HG03354 (cell line): ENCODE results near the gene TPO.

Source experiments
- ATAC-seq: cut with Tn5 transposase; IDR thresholded peaks from one replicate; pipeline ENCODE4 v1.9.1; 2021; ENCODE audit warnings: mild to moderate bottlenecking; ENCODE audit not compliant: unreplicated experiment, poor library complexity, severe bottlenecking

Gene TPO

GRCh38 chr2:1495676-1496358, 82.6 kb downstream of the TPO start:
- ATAC-seq: no peak

GRCh38 chr2:1496359-1496821, 83.1 kb downstream of the TPO start:
- no peak for ATAC-seq

DNA sequence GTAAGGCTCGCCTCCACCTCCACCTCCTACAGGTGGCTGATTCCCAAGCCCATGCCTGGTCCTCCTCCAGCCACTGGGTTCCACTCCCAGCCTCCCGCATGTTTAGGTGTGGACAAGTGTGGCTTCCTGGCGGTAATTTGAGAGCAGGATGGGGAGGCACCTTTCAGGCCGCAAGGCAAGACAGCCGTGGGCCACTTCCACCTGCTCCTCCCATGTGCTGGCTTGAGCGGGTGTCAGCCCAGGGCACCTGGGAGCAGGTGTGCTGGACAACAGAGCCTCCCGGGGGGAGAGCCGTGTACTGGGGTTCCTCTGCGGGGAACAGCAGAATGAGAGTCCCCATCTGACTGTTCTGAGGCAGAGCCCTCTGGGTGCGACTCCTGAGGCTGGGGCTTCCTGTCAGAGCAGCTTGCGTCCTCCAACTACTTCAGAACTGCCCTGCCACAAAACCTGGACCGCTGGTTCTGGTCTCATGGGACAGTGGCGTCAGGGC, 83.9 kb downstream of the TPO start:
- no peak for ATAC-seq

- no peak for ATAC-seq
Observed at GRCh38 chr2:1498176-1498575, 84.9 kb downstream of the TPO start.

DNA sequence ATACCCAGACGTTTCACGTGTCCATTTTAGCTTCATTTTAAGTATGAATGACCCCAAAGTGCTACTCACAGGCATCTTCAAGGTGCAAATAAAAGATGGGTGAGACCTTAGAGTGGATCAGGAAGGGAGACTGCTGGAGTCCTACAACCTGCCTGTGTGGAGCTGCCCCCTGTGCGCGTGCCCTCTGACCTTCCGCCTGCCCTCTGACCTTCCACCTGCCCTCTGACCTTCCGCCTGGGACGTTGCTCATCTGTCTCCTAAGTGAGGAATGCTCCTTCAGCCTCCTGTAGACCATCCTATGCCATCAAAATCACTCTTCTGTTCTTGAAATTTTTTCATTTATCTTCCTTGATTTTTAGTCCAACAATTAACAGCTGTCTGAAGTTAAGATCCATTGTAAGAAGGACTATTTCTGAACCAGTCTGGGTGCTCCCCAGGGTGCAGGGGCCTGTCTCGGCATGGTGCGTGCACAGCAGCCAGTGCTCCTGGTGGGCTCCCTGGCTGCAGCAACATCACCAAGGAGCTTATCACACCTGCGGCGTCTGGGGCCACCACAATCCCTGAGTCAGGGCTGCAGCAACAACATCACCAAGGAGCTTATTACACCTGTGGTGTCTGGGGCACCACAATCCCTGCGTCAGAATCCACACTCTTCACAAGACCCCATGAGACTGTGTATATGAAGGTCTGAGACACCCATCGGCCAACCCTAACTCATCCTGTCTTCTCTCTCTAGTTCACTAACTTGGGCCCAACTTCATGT, 86.0 kb downstream of the TPO start:
- ATAC-seq: no peak

GRCh38 chr2:1501038-1501851, 88.0 kb downstream of the TPO start:
- ATAC-seq: no peak

DNA sequence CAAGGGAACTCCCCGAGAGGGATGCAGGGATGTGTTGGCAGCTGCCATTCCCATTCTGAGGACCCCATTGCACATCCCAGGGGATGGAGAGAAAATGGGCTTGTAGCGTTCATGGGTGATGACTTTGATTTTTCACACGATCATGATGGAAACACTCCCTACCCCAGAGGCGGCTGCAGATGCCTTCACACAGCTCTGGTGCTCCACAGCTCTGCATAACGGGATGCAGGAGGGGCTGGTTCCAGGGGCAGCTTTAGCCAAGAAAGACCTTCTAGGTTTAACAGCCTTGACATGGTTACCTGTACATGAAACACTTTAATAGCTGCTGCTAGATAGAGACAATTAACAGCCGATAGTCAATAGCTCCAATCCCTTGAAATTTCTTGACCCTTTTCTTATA, 88.7 kb downstream of the TPO start:
- ATAC-seq: no peak

- no peak for ATAC-seq
Observed at GRCh38 chr2:1502891-1503304, 89.6 kb downstream of the TPO start.

DNA sequence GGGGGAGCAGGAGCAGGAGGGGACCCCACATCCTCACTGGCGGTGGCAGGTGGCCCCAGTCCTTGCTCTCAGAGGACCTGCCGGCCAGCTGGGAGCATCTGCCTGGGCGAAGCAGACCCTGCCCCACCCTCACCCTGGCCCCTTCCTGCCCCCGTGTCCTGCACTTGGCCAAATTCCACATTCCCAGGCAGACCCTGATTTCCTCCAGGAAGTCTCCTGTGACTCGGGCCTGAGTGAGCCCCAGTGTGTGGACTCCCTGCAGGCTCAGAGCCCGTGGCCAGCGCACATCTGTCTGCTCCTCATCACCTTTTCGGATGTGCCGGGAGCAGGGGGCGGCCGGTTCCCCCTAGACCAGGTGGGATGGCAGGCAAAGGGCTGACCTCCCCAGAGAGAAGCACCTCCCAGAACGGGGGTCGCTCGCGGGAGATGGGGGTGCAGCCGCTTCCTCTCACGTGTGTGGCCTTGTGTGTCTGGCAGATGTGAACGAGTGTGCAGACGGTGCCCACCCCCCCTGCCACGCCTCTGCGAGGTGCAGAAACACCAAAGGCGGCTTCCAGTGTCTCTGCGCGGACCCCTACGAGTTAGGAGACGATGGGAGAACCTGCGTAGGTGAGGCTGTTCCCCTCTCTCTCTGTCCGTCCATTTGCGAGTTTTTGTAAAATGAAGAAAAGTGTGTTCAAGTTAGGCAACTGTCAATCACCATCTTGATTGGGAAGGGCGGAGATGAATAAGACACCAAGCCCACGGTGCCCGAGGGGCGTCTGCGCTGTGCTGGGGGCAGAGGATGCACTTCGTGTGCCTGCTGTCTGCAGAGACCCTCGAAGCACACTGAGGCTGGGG, 90.4 kb downstream of the TPO start:
- no peak for ATAC-seq

DNA sequence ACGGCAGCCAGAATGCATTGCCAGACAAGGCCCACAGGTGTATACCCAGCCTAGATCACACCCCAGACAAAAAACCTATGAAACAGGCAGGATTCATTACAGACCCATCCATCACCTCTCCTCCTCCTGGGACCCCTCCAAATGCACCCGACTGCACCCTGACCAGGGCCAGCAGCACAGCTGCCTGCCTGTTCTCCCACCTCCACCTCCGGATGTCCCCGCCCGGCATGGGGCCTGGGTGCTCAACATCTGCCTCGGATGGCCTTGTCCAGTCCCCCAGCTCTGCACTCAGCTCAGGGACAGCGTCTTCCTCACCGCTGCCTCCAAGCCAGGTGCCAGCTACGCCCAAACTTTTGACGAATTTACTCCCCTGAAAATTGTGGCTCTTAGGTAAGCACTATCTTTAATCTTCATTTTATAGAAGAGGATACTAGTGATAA, 91.1 kb downstream of the TPO start:
- ATAC-seq: no peak

GRCh38 chr2:1505031-1505441, 91.8 kb downstream of the TPO start:
- ATAC-seq: no peak

GRCh38 chr2:1509271-1510065, 96.2 kb downstream of the TPO start:
- no peak for ATAC-seq

- ATAC-seq: no peak
Observed at GRCh38 chr2:1510176-1510575, 96.9 kb downstream of the TPO start.

DNA sequence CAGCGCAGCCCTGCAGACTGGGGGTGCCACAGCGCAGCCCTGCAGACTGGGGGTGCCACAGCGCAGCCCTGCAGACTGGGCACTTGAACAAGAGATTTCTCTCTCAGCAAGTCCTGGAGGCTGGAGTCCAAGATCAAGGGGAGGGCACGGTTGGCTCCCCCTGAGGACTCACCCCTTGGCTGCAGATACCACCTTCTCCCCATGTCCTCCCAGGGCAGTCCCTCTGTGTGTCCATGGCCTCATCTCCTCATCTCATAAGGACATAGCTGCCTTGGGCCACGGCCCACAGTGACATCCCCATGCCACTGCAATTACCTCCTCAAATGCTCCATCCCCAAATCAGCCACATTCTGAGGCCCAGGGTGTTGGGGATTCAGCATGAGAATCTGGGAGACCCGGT, 98.2 kb downstream of the TPO start:
- no peak for ATAC-seq

- ATAC-seq: no peak
Observed at GRCh38 chr2:1512321-1513289, 99.3 kb downstream of the TPO start.

DNA sequence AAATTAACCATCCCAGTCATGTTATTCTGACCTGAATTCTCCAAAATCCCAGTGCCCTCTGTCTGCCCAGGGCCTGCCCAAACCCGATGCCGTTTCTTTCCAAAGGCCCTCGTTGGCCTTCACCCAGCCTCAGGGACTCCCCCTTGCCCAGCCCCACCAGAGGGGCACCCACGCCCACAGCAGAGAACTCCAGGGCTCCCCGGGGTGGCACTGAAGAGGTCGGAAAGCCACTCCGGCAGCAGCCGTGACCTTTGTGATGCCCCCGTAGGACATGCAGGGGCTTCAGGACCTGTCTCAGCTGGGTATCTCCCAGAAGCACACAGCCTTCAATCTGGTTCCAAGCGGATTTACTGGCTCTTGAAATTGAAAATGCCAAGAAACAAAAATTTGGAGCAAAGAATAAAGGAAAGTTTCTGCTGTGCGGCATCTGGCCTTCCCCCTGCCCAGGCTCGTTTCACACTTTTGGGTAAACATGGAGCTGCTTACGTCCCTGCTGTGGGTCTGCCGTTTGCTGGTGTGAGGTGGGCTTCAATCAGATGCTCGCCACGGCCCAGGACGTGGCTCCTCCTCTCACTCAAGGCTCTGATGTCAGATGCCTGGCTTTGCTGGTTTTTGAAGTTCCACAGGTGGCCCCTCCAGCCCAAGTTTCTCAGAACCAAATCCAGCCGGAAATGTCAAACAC, 101.3 kb downstream of the TPO start:
- no peak for ATAC-seq

DNA sequence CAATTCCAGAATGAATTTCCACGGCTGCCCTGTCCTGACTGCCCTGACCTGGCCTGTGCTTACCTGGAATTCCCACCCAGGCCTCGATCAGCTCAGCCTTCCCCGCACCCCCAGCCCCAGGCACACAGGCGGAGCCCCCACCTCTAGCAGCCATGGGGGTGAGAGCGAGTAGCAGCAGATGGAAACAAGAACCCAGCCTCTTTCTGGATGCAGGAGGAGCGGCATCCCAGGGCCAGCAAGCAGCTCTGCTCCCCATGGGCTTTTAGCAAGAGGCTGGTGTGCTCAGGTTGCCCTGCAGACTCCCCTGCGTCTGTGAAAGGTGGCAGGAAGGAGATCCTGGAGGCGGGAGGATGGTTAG, 101.8 kb downstream of the TPO start:
- ATAC-seq: no peak
